Stimulated activated CD4-positive, alpha-beta T cell treated with anti-CD3 and anti-CD28 coated beads, Interleukin-2, amount 100 ng/mL, for 48 hours (primary cell): ENCODE data around the gene TCFL5.

ENCODE experiments used
- DNase-seq, 2 donors: peaks; one replicate each; pipeline ENCODE4 v3.0.0-alpha.2; 2020

TCFL5 gene

DNA sequence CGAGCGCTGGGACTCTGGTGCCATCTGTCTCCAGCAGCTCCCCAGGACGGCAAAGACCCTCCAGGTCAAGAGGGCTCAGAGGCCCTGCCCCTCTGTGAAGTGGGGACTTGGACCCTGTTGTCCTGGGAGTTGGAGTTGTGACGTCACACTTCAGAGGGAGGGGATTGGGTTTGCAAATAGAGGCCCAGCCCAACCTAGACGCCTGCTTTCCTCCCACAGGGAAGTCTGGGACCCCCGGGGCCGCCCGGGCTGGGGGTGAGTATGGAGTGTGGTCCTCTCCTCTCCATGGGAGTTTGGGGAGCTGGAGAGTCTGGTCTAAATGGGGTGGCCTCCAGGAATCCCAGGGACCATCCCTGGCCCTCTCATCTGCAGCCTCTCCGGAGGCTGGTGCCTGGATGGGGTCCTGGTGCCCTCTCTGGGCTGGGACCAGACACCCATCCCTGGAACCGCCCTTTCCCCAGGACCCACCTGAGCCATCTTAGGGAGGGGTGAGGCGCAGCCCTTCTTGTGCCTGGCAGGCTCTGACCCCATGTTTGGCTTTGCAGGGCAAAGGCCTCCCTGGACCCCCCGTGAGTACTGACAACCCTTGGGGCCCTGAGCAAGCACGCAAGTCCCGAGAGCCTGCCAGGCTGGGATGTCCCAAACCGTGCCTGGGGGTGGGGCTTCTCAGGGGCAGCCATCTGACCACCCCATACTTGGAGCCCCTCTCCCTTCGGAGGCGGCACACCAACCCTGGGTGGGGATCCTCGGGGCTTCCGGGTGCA lies 40.5 kb downstream of the TCFL5 start:
- no peak for DNase-seq

DNA sequence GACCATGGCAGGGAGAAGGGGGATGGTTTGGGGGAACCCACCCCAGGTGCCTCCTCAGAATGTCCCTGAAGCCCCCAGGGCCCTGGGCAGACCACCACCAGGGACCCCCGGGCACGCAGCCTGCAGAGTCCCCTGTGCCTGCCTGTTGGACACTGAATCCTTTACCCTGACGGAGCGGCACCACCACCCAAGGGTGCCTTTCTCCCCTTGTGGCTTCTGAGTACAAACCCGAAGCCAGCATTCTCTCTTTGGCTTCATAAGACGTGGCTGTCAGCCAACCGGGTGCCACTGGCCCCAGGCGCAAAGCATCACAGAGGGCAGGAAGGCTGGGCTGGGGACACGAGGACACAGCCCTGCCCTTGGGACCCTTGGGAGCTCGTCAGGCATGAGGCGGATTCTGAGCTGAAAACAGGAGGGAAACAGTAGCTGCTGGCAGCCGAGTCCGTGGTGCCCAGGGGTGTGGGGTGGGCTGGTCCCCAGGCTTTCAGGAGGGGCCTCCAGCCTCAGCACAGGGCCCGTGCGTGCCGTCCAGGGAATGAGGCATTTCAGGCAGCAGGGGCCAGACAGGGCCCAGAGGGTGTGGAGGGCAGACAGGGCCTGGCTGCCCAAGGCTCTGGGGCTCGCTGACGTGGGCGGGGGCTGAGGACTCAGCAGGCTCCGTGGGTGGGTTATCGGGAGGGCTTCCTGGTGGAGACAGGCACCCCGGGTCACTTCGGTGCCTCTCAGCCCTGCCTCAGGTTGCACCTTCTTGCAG lies 41.2 kb downstream of the TCFL5 start:
- DNase-seq = no peak

DNA sequence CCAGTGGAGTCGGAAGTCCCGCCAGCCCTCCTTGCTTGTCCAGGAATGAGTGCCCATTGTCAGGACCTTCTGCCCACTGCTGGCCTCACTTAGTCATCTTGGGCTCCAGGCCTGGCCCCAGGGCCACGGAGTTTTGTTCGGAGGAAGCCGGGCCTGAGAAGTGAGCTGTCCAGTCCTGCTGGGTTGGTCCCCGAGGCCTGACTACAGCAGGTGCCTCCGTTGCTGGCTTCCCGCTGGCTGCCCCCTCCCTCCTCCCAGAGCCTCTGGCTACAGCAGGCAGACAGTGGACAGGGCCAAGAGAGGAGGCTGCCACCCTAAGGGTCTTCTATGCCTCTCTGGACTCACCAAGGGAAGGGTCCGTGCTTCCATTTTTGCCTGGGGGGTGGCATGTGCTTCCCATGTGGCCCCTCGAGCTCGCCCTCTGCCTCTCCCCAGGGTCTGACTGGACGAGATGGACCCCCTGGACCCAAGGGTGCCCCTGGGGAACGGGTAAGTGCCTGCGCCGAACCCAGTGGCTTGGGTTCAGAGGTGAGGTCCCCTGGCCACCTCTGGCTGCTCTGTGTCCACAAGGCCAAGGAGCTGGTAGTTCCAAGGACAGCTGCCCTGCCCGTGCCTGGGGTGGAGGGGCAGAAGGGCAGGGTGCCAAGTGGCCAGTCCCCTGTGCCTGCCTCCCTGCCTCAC lies 42.0 kb downstream of the TCFL5 start:
- no peak for DNase-seq

DNA sequence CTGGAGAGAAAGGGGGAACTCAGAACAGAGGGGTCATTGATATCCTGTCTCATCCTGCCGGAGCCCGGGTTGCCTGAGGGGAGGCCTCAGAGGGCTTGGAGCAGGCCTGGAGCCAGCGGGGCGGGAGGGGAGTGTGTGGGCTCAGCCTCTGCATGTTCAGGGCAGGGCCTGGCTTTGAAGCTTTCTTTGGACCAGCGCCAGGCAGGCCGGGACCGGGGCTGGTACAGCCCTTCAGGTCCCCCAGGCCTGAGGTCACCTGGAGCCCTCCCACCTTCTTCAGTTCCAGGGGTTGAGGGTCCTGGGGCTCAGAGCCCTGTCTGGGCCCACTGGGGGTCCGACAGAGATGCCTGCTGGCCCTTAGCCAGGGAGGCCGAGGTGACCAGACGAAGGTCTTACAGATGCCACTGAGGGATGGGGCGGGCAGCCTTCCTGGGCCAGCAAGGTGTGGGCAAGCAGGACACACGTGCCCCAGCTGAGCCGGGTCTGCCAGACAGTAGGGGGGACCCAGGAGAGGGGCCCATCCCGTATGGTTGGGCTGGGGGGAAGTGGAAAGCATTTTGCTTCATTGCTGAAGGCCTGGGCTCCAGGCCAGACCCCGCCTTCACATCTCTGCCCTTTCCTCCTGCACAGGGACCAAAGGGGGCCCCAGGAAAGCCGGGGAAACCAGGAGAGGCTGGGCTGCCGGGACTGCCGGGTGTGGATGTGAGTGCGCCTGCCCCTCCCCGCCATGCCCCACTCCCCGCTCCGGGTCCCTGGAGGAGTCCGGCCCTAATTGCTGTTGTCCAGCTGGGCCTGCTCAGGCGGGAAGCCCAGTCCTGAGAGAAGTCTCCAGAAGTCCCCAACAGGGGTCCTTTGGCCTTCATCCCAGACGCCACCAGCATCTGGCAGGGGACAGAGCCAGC lies 42.8 kb downstream of the TCFL5 start:
- DNase-seq = no peak

DNA sequence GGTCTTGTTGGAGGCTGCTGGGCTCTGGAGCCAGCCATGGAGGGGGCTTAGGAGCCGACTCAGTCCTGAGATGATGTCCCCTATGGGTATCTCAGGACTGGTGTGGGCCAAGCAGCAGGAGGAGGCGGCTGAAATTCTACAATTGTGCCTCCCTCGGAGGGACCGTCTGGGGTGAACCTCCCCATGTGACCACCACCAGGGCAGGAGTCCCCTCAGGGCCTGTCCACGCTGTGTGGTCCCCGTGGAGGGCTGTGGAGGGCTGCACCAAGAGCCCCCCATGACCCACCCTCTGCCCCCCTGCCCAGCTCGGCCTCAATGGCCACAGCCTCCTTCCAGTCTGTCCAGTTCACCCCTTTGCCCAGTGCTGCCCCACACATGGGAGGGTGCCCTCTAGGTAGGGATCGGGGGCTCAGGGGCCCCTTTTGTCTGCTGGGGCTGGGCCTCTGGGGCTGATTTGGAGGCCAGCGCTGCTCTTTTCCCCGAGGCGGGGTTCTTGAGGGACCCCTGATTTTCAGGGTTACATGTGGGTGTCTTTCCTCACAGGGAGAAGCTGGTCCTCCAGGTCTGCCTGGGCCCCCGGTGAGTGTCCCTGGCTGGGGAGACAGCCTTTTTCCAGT lies 43.5 kb downstream of the TCFL5 start:
- no peak for DNase-seq

DNA sequence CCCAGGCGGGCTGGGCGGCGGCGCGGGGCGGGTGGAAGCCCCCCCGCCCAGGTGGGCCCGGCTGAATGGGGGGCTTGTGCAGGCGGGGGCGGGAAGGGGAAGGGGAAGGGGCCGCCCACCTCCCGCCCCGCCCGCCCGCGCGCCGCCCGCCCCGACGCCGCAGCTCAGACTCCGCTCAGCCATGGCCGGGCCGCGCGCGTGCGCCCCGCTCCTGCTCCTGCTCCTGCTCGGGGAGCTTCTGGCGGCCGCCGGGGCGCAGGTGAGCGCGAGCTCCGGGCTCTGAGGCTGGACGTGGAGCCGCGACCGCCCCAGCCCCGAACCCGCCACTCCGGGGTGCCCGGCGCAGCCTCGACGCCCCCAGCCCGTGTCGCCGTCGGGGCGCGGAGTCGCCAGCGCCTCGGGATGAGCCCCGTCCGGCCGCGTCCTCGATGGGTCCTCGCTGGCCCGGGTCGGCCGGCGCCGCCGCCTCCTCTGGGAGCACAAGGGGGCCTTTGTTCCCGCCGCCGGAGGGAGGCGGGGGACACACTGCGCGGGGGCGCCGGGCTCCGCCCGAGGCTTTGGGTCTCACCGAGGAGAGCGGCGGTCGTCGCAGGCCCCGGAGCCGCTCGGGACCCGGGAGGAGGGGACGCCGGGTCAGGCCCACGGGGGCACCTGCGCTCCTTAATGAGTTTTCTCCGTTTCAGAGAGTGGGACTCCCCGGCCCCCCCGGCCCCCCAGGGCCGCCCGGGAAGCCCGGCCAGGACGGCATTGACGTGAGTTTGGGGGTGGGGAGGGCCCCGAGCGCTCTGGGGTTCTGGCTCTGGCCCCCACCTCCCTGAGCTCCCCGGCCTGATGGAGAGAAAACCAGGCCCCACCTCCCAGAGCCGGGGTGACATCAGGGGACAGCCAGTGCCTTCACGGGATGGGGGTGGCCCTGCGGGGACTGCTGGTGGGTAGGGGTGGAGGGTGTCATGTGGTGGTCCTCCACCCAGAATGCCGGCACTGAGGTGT lies 44.4 kb downstream of the TCFL5 start, which contains the start of gene COL9A3:
Gene COL9A3, plus strand, starts transcription at position 167 of the 990 bp plus-strand sequence. Its CDS starts 15 bp downstream, at position 182.
- DNase-seq = no peak

DNA sequence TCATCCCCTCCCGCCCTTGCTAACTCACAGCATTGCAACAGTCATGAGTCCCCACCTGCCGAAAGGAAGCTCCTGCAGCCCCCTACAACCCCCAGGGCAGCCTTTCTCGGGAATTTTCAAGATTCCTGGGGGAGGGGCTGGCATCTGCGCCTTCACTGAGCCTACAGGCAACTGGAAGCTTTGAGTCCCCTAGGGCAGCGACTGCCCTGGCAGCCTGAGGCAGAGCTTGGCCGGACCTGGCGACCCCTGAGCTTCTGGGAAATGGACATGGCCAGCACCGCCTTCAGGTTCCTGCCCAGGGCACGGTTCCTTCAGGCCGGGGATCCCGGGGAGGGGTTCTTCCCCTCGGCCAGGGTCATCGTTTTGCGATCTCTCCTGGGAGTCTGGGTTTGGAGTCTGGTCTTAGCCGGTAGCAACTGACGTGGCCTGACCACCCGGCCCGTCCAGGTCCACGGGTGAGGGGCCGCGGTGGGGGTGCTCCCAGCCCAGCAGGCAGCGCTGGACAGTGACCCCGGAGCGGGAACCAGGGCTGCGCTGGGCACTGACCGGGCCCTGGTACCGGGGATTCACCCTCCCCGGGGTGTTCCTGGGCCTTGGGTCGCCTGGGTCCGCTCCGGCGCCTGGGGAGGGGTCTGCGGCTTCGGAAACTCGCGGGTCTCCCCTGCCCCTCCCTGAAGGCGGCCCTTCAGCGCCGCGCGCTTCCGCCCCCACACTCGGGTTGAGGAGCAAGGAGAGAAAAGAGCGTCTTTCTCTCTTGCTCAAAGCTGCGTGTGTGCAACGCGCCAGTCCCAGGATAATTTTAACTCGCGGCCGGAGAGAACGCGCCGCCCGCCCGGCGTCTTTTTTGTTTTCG lies 45.4 kb downstream of the TCFL5 start:
- no peak for DNase-seq

DNA sequence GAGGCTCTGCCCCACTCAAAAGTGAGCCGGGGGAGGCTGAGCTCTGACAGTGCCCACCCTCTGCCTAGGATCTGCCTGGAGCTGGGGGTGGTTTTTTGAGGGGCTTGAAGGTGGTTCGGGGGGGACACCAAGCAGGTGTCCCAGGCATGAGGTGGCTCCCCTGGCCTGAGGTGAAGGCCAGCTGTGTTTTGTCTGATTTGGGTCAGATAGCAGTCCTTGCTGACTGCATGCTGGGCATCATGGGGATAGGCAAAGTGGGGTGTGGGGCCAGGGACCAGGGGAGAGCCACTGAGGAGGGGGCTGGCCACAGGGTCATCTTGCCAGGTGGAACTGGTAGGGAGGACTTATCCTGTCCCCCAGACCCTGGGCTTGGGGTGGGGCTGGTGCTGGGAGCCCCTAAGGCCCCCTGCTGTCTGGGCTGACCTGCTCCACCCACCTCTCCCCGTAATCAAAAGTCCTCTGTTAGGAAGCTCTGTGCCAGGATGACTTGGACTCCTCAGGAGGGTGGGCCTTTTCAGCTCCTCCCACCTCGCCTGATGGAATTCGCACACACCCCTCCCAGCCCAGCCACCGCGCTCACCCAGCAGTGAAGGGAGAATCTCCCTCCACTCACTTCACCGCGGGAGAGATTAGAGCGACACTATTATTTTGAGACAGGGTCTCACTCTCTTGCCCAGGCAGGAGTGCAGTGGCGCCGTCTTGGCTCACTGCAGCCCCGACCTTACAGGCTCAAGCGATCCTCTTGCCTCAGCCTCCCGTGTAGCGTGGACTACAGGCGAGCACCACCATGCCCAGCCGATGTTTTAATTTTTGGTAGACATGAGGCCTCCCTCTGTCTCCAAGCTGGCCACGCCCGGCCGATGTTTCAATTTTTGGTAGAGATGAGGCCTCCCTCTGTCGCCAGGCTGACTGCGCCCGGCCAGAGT lies 46.3 kb downstream of the TCFL5 start:
- DNase-seq = no peak

DNA sequence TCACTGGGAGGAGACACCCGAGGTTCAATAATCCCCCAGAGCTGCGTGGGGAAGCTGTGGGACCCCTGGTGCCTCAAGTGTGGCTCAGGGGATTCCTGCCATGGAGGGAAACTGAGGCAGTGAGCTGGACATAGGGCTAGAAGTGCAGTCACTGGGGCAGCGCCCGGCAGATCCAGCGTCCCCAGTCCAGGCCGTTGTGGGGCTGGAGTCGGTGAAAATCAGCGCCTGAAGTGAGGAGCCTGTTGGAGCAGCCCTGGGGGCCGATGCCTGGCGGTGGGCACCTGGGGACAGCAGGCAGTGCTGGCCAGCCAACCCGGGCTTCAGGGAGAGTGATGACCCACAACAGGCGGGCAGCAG lies 46.9 kb downstream of the TCFL5 start:
- no peak for DNase-seq

DNA sequence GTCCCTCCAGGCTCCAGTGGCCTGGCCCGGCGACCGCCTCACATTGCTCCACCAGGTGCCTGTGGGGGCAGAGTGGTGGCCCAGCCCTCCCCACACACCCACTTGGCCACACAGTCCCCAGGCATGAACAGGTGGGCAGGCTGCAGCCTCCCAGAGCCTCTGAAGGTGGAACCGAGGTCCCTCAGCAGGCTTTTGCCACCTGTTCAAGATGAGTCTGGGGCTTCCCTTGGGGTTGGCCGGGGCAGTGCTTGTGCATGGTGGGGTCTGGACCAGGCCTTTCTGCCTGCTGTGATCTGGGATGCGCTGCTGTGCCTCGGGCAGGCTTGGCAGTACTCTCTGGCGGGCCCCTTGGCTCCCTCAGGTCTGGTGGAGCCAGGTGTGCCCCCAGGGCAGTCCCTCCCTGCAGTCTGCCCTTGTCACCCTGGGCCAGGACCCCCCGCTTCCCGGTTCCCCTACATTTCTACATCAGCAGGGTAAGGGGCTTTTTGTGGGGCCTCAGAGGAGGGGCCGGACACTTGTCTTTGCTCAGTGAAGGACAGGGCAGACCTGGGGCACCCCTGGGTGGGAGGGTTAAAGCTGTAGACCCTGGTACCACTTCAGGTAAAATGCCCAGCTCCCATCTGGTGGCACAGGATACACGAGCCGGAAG lies 47.4 kb downstream of the TCFL5 start:
- DNase-seq = no peak

DNA sequence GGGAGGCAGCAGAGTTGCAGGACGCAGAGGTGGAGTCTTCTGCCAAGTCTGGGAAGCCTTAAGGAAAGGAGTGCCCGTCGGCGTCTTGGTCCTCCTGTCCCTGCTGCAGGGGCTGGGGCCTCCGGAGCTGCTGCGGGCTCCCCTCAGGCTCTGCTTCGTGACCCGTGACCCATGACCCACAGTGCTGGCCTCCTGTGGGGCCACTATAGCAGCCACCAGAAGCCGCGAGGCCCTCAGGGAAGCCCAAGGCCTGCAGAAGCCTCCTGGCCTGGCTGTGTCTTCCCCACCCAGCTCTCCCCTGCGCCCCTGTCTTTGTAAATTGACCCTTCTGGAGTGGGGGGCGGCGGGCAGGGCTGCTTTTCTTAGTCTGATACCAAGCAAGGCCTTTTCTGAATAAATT lies 48.0 kb downstream of the TCFL5 start:
- DNase-seq = no peak

DNA sequence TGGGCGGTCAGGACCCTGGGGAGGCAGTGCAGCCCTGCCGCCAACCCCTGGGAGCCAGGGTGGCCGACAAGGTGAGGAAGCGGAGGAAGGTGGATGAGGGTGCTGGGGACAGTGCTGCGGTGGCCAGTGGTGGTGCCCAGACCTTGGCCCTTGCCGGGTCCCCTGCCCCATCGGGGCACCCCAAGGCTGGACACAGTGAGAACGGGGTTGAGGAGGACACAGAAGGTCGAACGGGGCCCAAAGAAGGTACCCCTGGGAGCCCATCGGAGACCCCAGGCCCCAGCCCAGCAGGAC lies 48.8 kb downstream of the TCFL5 start:
- DNase-seq = no peak

DNA sequence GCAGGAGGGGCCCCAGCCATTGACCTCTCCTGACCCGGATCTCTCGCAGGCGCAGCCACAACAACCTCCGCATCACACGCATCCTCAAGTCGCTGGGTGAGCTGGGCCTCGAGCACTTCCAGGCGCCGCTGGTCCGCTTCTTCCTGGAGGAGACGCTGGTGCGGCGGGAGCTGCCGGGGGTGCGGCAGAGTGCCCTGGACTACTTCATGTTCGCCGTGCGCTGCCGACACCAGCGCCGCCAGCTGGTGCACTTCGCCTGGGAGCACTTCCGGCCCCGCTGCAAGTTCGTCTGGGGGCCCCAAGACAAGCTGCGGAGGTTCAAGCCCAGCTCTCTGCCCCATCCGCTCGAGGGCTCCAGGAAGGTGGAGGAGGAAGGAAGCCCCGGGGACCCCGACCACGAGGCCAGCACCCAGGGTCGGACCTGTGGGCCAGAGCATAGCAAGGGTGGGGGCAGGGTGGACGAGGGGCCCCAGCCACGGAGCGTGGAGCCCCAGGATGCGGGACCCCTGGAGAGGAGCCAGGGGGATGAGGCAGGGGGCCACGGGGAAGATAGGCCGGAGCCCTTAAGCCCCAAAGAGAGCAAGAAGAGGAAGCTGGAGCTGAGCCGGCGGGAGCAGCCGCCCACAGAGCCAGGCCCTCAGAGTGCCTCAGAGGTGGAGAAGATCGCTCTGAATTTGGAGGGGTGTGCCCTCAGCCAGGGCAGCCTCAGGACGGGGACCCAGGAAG lies 49.3 kb downstream of the TCFL5 start:
- DNase-seq = no peak

DNA sequence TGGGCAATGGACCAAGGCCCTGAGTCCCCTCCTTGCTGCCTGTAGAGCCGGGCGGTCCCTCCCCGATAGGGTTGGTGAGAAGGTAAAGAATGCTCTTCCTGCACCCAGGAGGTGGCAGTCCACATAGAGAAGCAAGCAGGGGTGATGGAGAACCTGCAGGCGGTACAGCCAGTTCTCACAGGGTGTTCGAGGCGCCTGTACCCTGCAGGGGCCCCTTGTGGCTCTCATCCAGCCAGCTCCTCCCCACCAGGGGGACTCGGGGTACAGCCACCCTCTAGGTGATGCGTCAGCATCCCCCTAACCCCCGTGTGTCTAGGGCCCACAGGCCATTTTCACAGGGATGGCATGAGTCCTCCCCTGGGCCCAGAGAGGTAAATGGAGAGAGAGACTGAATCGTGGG lies 49.9 kb downstream of the TCFL5 start:
- DNase-seq = no peak

DNA sequence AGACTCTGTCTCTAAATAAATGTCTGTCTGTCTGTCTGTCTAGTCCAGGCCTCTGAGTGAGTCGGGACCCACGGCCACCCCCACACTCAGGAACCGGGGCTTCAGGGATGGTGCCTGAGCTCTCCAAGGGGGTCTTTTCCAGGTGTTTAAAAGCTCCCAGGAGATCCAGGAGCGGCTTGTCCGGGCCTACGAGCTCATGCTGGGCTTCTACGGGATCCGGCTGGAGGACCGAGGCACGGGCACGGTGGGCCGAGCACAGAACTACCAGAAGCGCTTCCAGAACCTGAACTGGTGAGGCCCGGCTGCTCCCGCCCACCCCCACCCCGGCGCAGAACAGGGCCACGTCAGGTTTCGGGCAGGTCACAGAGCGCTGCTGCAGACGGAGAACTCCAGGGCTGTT lies 50.3 kb downstream of the TCFL5 start:
- DNase-seq = no peak

DNA sequence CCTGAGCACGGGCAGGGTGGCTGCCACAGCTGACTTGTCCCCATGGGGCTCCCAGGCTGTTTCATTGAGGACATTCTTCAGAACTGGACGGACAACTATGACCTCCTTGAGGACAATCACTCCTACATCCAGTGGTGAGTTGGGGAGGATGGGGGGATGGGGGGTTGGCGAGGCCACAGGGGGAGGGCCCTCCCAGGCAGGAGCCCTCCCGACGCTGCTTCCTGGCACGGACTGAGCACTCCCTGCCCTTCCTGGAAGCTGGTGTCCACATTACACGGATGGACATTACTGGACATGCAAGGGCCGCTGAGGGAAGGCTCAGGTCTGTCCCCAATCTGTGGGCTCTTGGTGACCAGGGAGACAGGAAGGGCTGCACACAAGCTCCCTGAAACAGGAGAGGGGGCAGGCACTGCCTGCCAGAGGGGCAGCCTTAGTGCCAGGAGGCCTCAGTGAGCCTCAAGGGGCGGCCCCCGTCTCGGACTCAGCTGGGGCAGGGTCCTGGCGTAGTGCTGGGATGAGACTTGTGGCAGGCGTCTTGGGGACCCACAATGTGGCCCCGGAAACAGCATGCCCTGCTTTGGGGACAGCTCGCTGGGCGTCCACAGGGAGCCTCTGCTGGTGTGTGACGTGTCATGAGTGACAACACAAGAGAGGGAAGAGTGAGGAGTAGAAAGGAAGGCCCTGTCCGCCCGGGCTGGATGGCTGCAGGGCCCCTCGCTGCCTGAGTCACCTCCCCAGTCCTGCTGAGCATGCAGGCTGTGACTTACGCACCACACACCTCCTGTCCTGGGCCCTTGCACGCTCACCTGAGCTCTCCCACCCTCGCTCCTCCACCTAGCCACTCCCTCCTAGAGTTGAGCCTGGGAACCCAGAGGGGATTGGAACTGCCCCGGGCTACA lies 51.8 kb downstream of the TCFL5 start:
- no peak for DNase-seq
